Right lobe of liver (tissue), 6 donors: ENCODE results near the gene MYO5B. TPM values are rescaled to one million over a fixed set of nuclear protein-coding genes. Genes with fewer than 3 reads are reported as not detected.

ENCODE experiments used
- ATAC-seq, 4 donors: fragments of 200-7000 bp; cut with Tn5 transposase; one replicate each; pipeline ENCODE4 v1.9.1; 2020; ENCODE audit warnings: mild to moderate bottlenecking in 4 of 4, moderate library complexity in 4 of 4
- DNase-seq, 3 donors: peaks; one replicate each; pipeline ENCODE4 v3.0.0-alpha.2; 2020
- H3K27ac ChIP-seq, 3 donors: fragments of 200-600 bp; one replicate each; pipeline ENCODE4 v1.8.0; 2022
- H3K27me3 ChIP-seq, 2 donors: fragments of 200-600 bp; one replicate each; pipeline ENCODE4 v1.8.0; 2022
- H3K36me3 ChIP-seq, 4 donors: fragments of 200-600 bp; sonication (generic) in 1 of 4; one replicate each; pipeline versions ENCODE4 v1.5.1 to v1.8.0; 2017 to 2022; ENCODE audit warnings: control low read depth in 1 of 4
- H3K4me1 ChIP-seq, 4 donors: fragments of 200-600 bp; sonication (generic) in 1 of 4; one replicate each; pipeline versions ENCODE4 v1.5.1 to v1.8.0; 2017 to 2022; ENCODE audit warnings: control low read depth in 1 of 4
- H3K4me3 ChIP-seq, 3 donors: fragments of 200-600 bp; one replicate each; pipeline ENCODE4 v1.8.0; 2022
- H3K9me3 ChIP-seq, 4 donors: fragments of 200-600 bp; sonication (generic) in 1 of 4; one replicate each; pipeline versions ENCODE4 v1.5.1 to v1.8.0; 2017 to 2022; ENCODE audit warnings: control low read depth in 1 of 4
- CTCF ChIP-seq, 4 donors: fragments of 200-600 bp in 3 of 4; fragments of 450-650 bp in 1 of 4; IDR thresholded peaks; one replicate each; pipeline versions ENCODE4 v1.5.1 to v1.8.0; 2016 to 2022; ENCODE audit warnings: antibody characterized with exemption in 4 of 4, mild to moderate bottlenecking in 2 of 4
- POLR2A ChIP-seq: fragments of 450-650 bp; IDR thresholded peaks from one replicate; pipeline ENCODE4 v1.6.1; 2017; ENCODE audit warnings: antibody characterized with exemption, mild to moderate bottlenecking
- WGBS: methylation state at CpG from one replicate; pipeline ENCODE4 v1.1.6; 2018; ENCODE audit warnings: low coverage, low lambda C conversion rate; ENCODE audit not compliant: insufficient coverage; ENCODE audit errors: missing lambda C conversion rate; 5-methylcytosine and 5-hydroxymethylcytosine counted together
- intact Hi-C, 2 donors: fragments of 100-400 bp; cut with DNase I; formaldehyde crosslinking; loops; one replicate each; pipeline versions ENCODE4 v1.11.2 to v1.14.1; 2022
- total RNA-seq, 6 experiments: library from RNA; depleted of rRNA in 2 of 6; stranded (reverse); fragments of >200 nt in 2 of 6; fragmentation: NEBNext Ultra II Directional in 3 of 6; extraction: Animal tissue kit (Norgen Biotek cat#: 25700) in 3 of 6; gene quantifications; one replicate each; pipeline versions ENCODE4 v1.1.0 to v1.2.4, GENCODE V29; 2016 to 2023
- donor health status: DM: no; HTN: yes; CAD: no.
- donor health status: DM: no; HTN: no; CAD: no.
- donor health status: DM: no; HTN: no; CAD: no.
- donor health status: DM: no; HTN: yes; CAD: no.
- donor health status: DM: no; HTN: yes; CAD: no.

The MYO5B gene
- total RNA-seq, 6 experiments from 2014 or later = 13.4 to 25.1 (median 16.6) TPM

- DNase-seq (no peak), ATAC-seq (peak; percentile 40 to 88 (median 61))
- intact Hi-C loops = no loop called here
- no peaks in the 10 kb centered on the region for H3K4me1 ChIP-seq
- no peaks in the 10 kb centered on the region for H3K27me3 ChIP-seq
- WGBS = 67% methylated on average over 1 of the region's 3 CpGs
- no peak overlapping the region for H3K4me3 ChIP-seq
- H3K36me3 ChIP-seq = no peaks in the 10 kb centered on the region
- H3K27ac ChIP-seq = no peak overlapping the region
- no peaks in the 10 kb centered on the region for H3K9me3 ChIP-seq
- TF ChIP-seq CTCF (IDR thresholded peaks at IDR 0.05) = no peak
- TF ChIP-seq POLR2A = no peak
Measured at GRCh38 chr18:49875155-49875554, 319.8 kb downstream of the MYO5B start.

GRCh38 chr18:49874238-49874637 lies 320.7 kb downstream of the MYO5B start:
- intact Hi-C loops = no loop called here
- H3K36me3 ChIP-seq = no peaks in the 10 kb centered on the region
- H3K27me3 ChIP-seq = no peaks in the 10 kb centered on the region
- TF ChIP-seq POLR2A (no peak), CTCF (IDR thresholded peaks at IDR 0.05) (no peak)
- H3K9me3 ChIP-seq = no peaks in the 10 kb centered on the region
- H3K4me3 ChIP-seq = no peak overlapping the region
- WGBS = 76% methylated on average over 2 of the region's 2 CpGs
- no peak for ATAC-seq
- DNase-seq = no peak
- no peak overlapping the region for H3K27ac ChIP-seq
- peaks cover 0 to 6% (median 0%) of the 10 kb centered on the region in 4 donors for H3K4me1 ChIP-seq

- intact Hi-C loops = loop anchor here in 1 of 2 donors (10.0 kb wide), 1 partner anchor 305 kb away; the partner anchor contains the start of gene LIPG
- DNase-seq (no peak), ATAC-seq (peak in 3 of 4 donors; percentile 76 to 93 (median 82))
- Histone ChIP-seq H3K27me3 (no peaks in the 10 kb centered on the region), H3K4me3 (no peak overlapping the region), H3K4me1 (peaks cover 0 to 12% (median 0%) of the 10 kb centered on the region in 4 donors), H3K27ac (no peak overlapping the region), H3K36me3 (no peaks in the 10 kb centered on the region), H3K9me3 (no peaks in the 10 kb centered on the region)
- WGBS = 54% methylated on average over 4 of the region's 6 CpGs
- no peak for TF ChIP-seq CTCF (IDR thresholded peaks at IDR 0.05)
Measured at GRCh38 chr18:49869354-49869753, 325.6 kb downstream of the MYO5B start.

- WGBS = 71% methylated on average over 1 of the region's 1 CpG
- ATAC-seq = no peak
- DNase-seq = no peak
- Histone ChIP-seq H3K4me3 (no peak overlapping the region), H3K27ac (no peak overlapping the region), H3K9me3 (no peaks in the 10 kb centered on the region), H3K4me1 (peaks cover 0 to 12% (median 0%) of the 10 kb centered on the region in 4 donors), H3K36me3 (no peaks in the 10 kb centered on the region), H3K27me3 (no peaks in the 10 kb centered on the region)
- intact Hi-C loops = loop anchor here in 1 of 2 donors (10.0 kb wide), 1 partner anchor 302 kb away; the partner anchor contains the start of gene LIPG
- TF ChIP-seq POLR2A (no peak), CTCF (IDR thresholded peaks at IDR 0.05) (no peak)
Measured at GRCh38 chr18:49866680-49867079, 328.3 kb downstream of the MYO5B start.
